WERI-Rb-1 (cell line): ENCODE measurements around the gene PRDM9.

Source experiments
- DNase-seq: peaks from one replicate; pipeline ENCODE4 v3.0.0-alpha.2; 2020
- H3K27ac ChIP-seq: fragments of 250-450 bp; sonication (Bioruptor Pico); 2 replicates; pipeline ENCODE4 v1.5.1; 2020; ENCODE audit warnings: mild to moderate bottlenecking, moderate library complexity
- H3K27me3 ChIP-seq: fragments of 250-450 bp; sonication (Bioruptor Pico); 2 replicates; pipeline ENCODE4 v1.5.1; 2021; ENCODE audit warnings: mild to moderate bottlenecking, low read depth, moderate library complexity; ENCODE audit not compliant: insufficient read depth, severe bottlenecking
- H3K36me3 ChIP-seq: fragments of 250-450 bp; sonication (Bioruptor Pico); 2 replicates; pipeline ENCODE4 v1.5.1; 2020; ENCODE audit warnings: mild to moderate bottlenecking, moderate library complexity
- H3K4me3 ChIP-seq: 2 replicates; pipeline ENCODE4 v1.5.1; 2011; ENCODE audit warnings: low read depth, mild to moderate bottlenecking, control low read depth, low read length
- H3K9me3 ChIP-seq: fragments of 250-450 bp; sonication (Bioruptor Pico); 2 replicates; pipeline ENCODE4 v1.5.1; 2021; ENCODE audit warnings: mild to moderate bottlenecking, moderate library complexity; ENCODE audit not compliant: severe bottlenecking
- TF ChIP-seq, protein P1 (sequence below): IDR thresholded peaks from 2 replicates; pipeline ENCODE4 v1.5.1; 2011; ENCODE audit warnings: low read depth, mild to moderate bottlenecking, control low read depth, inconsistent platforms, low read length

PRDM9 gene

DNA sequence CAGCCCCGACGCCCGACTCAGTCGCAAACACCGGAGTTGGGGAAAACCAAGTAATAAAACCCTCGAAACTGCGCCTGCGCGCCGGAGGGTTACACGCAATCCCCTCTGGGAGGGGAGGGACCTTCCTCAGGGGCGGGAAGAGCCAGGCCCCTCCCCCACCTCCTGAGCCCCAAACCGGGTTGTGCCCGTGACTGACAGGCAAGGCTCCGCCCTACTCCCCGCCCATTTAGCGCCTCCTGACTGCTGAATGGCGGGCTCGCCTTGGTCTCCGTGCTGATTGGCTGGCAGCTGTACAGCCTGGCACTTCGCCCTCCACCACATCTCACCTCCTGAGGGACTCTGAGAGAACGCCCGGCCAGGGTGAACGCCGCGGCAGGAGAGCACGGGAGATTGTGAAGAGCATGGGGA is at the start of gene PRDM9:
TSS of gene PRDM9 (plus strand) at position 332 of the 408 bp plus-strand sequence. CDS start 1,425 bp downstream, outside the sequence.
- H3K36me3 ChIP-seq: no peaks in the 10 kb centered on the region
- peak within 1 kb of the TSS; percentile 28 for H3K27ac ChIP-seq
- no peaks in the 10 kb centered on the region for H3K9me3 ChIP-seq
- TF ChIP-seq, protein P1, sequence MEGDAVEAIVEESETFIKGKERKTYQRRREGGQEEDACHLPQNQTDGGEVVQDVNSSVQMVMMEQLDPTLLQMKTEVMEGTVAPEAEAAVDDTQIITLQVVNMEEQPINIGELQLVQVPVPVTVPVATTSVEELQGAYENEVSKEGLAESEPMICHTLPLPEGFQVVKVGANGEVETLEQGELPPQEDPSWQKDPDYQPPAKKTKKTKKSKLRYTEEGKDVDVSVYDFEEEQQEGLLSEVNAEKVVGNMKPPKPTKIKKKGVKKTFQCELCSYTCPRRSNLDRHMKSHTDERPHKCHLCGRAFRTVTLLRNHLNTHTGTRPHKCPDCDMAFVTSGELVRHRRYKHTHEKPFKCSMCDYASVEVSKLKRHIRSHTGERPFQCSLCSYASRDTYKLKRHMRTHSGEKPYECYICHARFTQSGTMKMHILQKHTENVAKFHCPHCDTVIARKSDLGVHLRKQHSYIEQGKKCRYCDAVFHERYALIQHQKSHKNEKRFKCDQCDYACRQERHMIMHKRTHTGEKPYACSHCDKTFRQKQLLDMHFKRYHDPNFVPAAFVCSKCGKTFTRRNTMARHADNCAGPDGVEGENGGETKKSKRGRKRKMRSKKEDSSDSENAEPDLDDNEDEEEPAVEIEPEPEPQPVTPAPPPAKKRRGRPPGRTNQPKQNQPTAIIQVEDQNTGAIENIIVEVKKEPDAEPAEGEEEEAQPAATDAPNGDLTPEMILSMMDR: no peak
- DNase-seq: peak; percentile 92
- H3K27me3 ChIP-seq: no peaks in the 10 kb centered on the region
- peak within 1 kb of the TSS; percentile 39 for H3K4me3 ChIP-seq

DNA sequence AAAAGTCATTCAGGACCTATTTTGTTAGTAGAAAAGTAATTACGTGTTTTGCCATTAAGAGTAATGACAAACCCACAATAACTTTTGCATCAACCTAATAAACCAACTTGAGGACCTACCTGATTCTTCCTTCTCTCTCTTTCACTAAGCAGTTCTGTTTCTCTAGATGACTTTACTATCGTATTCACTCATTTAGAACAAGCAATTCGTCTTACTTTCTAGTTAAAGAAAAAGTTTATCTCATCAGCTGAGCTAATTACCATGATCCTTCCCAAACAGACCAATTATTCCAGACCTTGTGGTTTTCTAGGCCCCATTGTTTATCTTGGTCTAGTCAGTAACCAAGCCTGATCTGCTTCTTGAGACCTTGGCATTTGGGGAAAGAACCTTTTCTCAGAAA is 49.6 kb upstream of the PRDM9 start:
- Histone ChIP-seq H3K36me3 (no peaks in the 10 kb centered on the region), H3K4me3 (no peak overlapping the region), H3K27me3 (no peaks in the 10 kb centered on the region), H3K27ac (no peak overlapping the region), H3K9me3 (no peaks in the 10 kb centered on the region)
- TF ChIP-seq, protein P1: no peak
- no peak for DNase-seq

GRCh38 chr5:23459214-23459613 is 48.2 kb upstream of the PRDM9 start:
- TF ChIP-seq, protein P1: no peak
- Histone ChIP-seq H3K27ac (no peak overlapping the region), H3K36me3 (no peaks in the 10 kb centered on the region), H3K27me3 (no peaks in the 10 kb centered on the region), H3K4me3 (no peak overlapping the region), H3K9me3 (no peaks in the 10 kb centered on the region)
- no peak for DNase-seq

DNA sequence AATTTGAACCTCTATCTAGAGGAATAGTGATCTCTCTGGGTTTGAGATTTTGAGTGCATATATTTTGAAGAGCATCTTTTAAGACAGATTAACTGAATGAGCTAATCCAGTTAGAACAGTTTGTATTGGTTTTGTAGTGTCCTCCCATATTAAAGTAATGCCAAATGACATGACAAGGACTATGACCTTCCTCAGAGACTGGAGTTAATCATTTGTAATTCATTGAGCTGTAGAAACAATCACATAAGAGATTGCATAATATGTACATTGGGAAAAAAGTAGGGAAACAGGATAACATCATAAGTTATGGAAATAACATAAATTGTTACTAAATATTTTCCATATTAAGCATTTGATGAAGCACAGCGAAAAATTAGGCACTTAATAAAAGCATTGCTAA is 45.8 kb upstream of the PRDM9 start:
- Histone ChIP-seq H3K4me3 (no peak overlapping the region), H3K36me3 (no peaks in the 10 kb centered on the region), H3K27ac (no peak overlapping the region), H3K9me3 (peaks cover under 1% of the 10 kb centered on the region), H3K27me3 (no peaks in the 10 kb centered on the region)
- TF ChIP-seq, protein P1: no peak
- no peak for DNase-seq

- no peak for DNase-seq
Observed at GRCh38 chr5:23466401-23466912, 41.0 kb upstream of the PRDM9 start.

More at GRCh38 chr5:23466401-23466912, 41.0 kb upstream of the PRDM9 start:
- H3K36me3 ChIP-seq: no peaks in the 10 kb centered on the region
- no peak overlapping the region for H3K4me3 ChIP-seq
- TF ChIP-seq, protein P1: no peak
- no peak overlapping the region for H3K27ac ChIP-seq
- H3K9me3 ChIP-seq: peaks cover 3% of the 10 kb centered on the region
- no peaks in the 10 kb centered on the region for H3K27me3 ChIP-seq
